Putamen (tissue), 1 donor: ENCODE results near the gene CAMTA2.
A peak's percentile ranks its signal among the peaks of the same experiment; 100 is the strongest.

Experiments
- DNase-seq: peaks from one replicate; pipeline ENCODE4 v3.0.0-alpha.2; 2016; ENCODE audit warnings: low spot score

Gene CAMTA2

DNA sequence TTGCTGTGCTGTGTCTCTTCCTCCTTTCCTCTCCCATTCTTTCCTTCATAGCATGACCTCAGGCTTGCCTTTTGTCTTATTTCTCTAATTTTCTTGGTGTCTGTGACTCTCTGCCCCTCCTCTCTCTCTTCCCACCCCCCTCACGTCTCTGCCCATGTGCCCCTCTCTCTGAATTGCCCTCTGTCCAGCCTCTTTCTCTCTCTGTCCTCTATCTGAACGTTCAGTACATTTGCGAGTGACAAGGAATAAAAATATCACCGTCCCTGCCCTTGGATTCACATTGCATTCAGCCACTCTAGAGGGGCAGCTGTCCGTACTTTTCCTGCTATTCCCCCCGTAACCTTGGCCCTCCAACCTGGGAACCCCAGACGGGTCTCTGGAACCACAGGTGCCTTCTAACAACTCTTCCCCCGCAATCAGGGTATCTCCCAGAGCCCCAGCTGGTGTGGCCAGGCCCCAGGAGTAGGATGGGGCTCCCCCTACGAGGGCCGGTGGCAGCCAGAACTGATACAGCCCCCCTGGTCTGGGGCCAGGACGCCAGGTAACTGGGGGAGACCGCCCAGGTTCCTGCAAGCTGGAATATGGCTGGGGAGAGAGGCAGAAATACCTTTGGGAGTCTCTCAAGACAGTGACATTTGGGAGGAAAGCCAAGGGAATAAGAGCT, 12.1 kb upstream of the CAMTA2 start:
- no peak for DNase-seq

- no peak for DNase-seq
These were observed 11.4 kb upstream of the CAMTA2 start for GRCh38 chr17:4998732-4999429.

DNA sequence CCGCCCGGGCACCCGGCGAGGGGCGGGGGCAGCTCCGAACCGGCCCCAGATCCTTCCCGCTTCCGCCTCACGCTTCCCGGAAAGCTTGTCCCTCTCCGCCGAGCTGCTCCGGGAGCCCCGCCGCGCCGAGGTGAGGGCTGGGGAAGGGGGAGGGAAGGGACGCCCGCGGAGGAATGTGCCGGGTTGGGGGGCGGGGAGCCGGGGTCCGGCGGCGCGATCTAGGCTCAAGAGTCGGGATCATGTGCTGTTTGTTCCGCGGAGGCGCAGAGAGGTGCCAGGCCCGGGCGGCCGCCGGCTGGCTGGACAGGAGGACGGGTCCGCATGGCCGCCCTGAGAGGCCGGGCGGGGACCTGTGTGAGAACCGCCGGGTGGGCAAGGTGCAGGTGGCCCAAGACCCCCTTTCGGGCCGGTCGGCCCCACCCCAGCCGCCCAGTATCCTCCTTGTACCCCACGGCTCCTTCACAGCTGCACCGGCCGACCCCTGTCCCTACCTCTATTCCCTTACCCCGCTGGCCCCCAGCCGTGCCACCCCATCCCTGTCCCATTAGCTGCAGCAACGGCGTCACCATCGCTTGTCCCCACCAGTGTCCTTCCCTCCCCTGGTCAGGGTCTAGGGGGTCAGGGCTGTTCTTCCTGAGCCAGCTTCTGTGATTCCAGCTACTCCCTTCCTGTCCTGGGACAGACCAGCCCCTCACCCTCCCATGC, 10.7 kb upstream of the CAMTA2 start:
- no peak for DNase-seq

- DNase-seq, result peak; percentile 93
These were observed 10.0 kb upstream of the CAMTA2 start, which contains the start of the genes INCA1 and KIF1C for GRCh38 chr17:4997302-4998026. Gene INCA1 (minus strand): TSS chr17:4997522. CDS start chr17:4994437, 3,085 bp downstream. Gene KIF1C (plus strand): TSS chr17:4997950. CDS start chr17:5000247, 2,297 bp downstream.

- no peak for DNase-seq
These were observed 6.7 kb upstream of the CAMTA2 start for GRCh38 chr17:4994081-4994595.

- DNase-seq, result no peak
These were observed 492 bp upstream of the CAMTA2 start for GRCh38 chr17:4987767-4988567.

DNA sequence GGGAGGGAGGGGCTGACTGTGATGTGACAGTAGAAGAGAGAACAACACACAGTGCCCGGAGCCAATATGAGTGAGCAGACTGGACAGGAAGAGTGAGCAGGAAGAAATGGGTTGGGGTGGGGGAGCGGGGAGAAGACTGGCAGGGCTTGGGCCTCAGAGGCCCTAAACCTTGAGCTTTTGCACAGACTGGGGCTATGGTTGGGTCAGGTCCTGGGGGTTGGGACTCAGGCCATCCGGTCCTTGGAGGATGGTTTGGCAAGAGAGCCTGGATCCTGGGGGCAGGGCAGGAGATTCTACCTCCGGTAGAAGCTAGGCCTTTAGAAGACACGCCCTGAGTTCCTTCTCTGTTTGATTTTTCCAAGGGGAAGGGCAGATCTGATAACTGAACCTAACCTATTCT, 1.1 kb downstream of the CAMTA2 start:
- no peak for DNase-seq

DNA sequence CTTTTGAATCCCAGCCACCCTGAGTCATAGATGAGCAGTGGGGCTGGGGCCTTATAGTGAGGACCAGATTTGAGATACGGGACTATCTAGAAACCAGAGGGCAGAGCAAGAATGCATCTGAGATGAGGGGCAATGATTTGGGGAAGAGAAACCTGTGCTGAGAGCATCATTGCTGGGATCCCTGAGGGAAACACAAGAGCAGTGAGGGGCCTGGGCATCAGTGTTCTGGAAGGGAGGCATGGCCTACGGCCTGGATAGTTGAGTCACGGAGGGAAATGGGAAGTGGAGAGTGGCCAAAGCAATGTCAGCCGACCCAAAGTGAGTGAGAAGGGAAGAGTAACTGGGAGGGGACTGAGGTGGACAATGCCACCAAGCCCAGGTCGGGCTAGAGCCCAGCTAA, 5.2 kb downstream of the CAMTA2 start:
- no peak for DNase-seq

- DNase-seq, result no peak
These were observed 6.7 kb downstream of the CAMTA2 start for GRCh38 chr17:4980644-4981216.

GRCh38 chr17:4978726-4979125, 8.7 kb downstream of the CAMTA2 start:
- DNase-seq, result no peak

DNA sequence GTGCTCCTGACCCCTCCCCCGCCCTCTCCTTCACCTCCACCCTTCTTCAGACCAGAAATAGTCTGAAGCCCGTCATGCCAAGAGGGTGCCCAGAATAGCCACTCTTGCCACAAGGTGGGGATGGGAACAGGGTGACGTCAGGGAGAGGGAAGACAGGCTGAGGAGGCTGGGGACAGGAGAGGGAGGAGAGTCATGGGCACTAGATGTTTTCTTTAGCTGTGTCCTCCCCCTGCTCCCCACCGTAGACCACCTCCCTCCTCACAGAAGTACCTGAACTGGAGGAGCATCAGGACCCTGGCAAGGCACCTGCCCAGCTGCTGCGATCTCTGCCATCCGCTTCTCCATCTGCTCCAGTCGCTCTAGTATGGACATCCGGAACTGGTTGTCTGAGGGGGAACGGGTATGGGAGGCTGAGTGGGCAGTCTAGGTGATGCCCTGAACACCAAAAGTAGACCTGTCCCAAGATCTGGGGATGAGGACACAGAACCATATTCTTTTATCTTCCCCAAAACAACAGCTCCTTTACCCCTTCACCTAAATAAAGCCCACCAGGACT, 13.3 kb downstream of the CAMTA2 start:
- DNase-seq, result no peak

- no peak for DNase-seq
These were observed 14.0 kb downstream of the CAMTA2 start for GRCh38 chr17:4973256-4974114.

- DNase-seq, result no peak
These were observed 14.7 kb downstream of the CAMTA2 start for GRCh38 chr17:4972752-4973151.

DNA sequence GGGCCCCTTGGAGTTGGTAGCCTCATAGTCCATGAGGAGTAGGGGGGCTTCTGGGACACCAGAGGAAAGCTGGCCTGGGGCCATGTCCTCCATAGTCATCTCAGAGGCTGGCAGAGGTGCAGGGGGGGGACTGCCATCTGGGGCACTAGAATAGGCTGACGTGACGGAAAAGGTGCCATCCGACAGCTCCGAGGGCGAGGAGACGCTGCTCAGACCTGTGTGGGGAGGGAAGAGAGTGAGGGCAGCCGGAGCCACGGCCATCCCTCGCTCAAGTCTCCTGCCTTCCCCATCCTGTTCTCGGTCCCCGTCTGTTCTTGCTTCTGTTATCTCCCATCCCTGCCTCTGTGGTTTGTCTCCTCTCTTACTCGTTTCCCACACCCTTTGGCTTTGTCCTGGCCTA, 15.2 kb downstream of the CAMTA2 start:
- DNase-seq, result no peak

DNA sequence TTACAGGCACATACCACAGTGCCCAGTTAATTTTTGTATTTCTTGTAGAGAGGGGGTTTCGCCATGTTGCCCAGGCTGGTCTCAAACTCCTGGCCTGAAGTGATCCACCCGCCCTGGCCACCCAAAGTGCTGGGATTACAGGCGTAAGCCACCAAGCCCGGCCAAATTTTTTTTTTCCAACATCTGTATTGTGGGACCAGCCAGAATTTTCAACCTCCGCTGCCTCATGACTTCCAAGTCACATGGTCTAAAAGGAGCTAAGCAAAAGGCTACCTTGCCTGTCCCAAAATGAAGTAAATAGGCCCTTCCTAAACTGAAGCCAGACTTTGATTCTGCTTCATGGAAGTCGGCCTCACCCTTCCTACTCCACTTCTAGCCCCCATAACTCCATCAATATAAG, 15.6 kb downstream of the CAMTA2 start:
- DNase-seq, result no peak

DNA sequence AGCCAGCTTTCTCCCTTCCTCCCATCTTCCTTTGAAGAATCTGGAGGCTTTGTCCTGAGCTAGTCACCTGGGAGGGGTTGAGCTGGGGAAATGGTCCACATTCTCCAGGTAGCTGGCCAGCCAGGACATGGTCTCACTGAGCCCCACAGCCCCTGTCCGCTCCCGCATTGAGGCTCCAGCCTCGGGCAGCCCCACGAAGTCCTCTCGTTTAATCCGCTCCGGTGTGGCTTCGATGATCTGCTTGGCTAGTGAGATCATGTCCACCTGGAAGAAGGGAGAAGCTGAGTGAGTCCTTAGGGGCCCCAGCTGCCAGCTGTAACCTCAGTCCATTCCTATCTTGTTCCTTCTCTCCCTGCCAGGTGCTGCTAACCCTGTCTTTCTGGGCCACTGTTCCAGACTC, 17.2 kb downstream of the CAMTA2 start:
- no peak for DNase-seq

DNA sequence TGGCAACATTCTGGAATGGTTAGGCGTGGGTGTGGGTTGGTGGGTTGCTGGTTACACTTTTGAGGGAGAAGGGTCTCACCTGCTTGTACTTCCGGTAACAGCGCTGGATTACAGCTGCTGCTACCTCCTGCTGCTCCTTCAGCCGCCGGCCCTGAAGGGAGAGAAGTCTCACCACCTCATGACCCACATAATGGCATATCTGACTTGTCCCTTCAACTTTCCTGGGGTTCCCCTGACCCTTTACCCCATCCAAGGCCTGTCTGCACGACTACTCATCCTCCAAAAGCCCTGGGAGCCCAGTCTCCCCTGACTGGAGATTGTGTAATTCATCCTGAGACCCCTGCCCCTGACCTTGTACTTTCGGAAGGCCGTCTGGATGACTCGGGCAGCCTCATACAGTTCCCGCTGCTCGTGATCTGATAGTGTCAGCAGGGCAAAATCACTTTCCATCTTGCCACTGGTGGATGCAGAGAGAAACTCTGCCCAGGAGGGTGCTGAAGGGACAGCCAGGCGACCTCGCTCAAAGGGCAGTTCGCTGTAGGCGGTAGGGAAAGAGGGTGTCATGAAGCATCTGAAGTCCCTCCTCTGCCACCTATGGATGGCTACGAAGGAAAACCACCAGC, 17.8 kb downstream of the CAMTA2 start:
- DNase-seq, result no peak

DNA sequence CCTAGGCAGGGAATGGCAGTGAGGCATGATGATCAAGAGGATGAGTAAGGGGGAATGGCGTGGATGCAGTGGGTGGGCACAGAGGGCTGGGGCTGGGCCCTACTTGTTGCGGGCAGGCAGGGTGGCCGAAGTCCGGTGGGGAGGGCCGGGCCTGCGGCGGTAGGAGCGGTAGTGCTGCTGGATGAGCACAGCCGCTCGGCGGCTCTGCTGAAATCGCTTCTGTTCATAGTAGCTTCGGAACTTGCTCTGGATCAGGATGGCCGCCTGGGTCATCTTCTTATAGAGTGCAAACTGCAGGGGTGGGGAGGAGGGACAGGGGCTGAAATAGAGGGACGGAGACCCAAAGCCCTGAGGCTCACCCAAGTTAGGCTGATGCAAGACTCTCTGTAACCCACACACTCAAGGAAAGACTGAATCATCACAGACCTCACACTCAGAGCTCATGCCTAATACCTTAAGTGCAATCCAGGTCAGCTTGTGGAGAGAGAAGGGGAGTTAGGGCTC, 18.4 kb downstream of the CAMTA2 start:
- DNase-seq, result peak; percentile 45

DNA sequence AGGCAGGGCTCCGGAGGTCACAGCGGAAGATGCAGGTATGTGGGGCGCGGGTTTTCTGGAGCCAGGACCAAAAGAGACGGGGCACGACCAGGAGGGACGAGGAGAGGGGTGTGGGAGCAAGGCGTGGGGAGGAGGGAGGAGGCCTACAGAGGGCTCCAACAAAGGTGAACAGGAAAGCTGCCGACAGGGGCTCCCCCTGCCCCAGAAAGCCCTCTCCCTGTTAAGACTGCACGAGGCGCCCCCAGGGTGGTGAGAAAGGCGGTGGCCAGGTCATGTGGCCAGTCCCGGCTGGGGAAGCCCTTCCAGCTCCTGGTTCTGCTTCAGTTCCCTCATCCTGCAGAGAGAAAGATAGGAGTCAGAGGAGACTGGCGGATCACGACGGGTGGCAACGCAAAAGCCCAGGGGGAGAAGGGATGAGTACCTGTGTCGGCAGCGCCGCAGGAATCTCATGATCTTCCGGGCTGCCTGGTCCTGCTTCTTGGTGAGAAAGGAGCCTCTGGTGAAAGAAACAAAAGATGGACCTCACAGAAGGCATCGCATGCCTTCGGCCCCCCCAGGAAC, 18.9 kb downstream of the CAMTA2 start:
- no peak for DNase-seq
